ENCODE results near the gene NFKB1.

NFKB1 gene

DNA sequence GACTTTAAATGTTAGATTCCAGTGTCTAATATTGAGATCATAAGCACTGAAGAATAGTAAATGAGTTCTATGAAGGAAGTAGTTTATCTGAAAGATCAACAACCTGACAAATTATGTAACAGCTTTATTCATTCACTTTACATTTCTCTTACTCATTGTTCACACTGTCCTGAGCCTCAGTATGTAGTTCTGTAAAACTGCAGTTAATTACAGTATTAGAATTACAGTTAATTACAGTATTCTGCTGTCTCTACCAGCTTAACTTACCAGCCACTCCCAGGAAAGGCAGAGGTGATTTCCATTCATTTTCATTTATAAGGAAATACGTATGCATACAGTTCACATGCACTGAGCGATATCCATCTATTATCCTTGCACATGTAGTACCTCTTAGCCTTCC, 32.7 kb downstream of the NFKB1 start:
- DNase-seq, result peak; percentile 40

DNA sequence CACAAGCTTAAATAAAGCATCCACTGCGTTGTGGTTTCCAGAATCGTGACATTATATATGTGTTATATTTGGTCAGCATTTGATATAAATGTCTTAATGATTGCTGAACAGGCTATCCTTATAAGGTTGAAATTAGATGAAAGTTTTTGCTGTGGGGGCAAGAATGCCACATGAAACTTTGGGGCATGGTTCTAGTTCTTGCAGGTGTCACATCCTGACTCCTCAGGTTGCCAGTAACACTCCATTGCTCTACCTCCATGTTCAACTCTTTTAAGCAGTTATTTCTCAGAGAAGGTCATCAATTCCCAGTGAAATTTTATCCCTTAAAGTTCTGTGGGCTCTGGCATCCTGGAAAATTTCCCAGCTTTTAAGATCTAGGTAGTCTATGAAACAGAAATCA, 33.7 kb downstream of the NFKB1 start:
- no peak for DNase-seq

DNA sequence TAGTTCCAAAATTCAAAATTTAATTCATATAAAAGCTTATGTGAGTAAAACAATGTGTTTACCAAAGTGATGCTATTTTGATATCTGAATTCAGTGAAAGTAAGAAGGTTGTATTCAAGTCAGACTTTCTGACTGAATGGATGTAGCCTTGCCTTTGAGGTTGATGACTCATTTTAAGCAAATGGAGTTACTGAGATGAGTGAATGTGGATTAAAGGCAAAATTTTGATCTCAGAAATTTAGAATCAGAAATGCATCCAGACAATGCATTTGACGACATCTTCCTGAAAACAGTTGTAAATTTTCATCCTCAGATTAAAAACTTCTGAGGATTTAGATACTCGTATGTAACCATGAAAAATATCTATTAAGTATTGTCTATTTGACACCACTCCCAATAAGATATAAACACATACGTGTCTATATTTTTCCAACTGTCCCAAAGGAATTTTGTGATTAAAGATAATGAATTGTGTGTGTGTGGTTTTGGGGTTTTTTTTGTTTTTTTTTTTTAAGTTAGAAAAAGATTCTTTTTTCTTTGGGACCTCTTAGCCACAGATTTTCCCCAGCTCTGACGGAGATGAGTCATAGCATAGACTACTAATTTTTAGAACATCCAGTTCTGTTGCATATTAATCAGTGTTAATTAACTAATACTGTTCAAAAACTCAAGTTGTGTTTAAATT, 34.4 kb downstream of the NFKB1 start:
- no peak for DNase-seq

DNA sequence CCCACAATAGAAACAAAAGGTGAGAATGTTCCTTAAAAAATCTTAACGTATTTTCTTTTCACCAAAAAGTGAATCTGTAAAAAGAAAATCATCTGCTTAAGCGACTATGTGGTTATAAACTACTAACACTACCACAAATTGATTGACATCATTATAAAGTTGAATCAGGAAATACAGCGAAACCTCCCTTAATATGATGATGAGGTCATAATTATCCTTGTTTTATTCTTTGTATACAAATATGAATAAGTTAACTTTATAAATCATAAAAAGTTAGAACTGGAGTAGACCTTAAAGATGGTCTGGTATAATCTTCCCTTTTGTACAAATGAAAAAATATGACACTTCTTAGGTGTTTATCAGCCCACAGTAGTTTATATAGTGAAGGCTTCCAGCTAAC, 35.6 kb downstream of the NFKB1 start:
- no peak for DNase-seq

DNA sequence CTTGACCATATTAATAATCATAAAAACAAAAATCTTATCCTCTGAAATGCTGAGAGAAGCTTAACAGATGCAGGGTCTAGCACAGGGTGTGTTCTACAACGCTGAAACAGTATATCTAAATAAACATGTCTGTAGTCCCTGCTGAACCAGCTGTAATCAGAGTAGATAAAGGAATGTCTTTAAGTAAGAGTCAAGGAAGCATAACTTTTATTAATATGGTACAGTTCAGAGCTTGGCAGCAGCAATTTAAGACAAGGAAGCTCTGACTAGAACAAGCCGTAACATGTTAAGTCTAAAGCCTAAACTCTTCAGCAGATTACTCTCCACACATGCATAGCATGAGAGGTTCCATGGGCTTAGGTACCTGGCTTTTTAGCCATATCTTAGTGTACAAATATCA, 36.1 kb downstream of the NFKB1 start:
- no peak for DNase-seq

DNA sequence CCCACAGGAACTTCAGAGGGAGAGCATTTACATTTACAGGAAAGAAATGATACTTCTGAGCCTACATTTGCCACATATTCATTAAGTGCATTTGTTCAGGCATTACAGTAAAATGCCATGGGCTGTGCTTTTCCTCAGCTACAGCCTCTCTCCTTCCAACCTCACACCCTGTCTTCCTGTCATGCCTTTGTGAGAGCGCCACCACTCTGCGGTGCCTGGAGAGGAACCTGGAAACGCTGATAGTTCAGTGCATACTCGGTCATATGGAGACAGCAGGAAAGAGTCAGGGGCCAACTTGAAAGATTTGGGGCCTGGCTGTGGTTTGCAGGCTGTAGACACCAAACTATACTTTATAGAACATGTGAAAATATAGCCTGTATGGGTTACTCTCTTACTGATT, 40.5 kb downstream of the NFKB1 start:
- no peak for DNase-seq

DNA sequence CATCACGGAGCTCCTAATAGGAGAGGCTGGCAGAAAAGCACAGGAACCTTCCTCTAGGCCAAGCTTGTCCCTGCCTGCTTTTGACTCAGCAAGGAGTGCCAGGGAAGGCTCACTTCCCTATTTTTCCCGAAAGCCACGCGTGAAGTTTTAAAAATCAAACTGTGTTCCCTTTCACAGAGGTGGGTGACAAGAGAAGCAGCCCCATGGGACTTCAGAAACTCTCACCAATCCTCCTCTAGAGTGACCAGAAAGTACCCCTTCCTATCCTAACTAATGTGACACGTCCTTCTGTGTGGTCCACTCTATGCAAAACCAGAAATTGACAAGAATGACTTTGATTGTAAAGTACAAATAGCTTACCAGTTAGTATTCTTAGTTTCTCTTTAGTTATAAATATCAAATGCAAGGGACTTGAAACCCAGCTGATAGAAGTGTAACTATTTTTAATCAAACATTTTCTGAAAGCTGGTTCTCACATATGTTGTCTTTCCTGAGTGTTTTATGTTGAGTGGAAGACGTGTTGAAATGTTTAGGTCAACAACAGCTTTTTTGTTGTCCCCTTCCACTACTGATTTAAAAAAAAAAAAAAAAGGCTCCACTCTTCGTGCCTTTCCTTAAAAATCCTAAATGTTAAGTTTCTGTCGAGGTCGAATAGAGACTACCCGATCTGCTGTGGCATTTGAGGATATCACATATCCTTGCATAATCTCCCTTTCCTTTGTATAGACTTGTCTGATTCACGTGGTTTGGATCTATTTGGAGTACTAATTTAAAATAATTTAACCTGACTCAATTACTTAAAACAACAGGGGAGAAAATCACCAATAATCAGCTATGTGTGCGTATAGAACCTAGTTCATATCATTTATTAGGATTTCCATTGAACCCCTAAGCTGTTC, 42.1 kb downstream of the NFKB1 start:
- no peak for DNase-seq

DNA sequence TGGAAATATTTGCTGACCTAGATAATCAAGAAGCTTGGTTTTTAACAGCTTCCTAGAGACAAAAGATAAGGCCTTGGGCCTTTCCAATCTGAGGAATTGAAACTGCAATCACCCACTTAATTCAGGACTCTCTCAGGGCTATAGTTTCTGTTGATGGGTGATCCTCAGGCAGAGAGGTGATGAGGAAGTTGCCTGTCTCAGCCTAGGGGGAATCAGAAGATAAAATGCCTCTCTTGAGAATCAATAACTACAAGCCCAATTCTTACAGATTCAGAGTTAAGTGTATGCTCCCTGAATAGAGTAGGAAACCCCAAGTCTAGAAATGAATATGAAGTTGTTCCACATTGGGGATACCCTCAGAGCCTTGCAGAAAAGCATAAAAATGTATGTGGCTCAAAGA, 45.5 kb downstream of the NFKB1 start:
- no peak for DNase-seq

DNA sequence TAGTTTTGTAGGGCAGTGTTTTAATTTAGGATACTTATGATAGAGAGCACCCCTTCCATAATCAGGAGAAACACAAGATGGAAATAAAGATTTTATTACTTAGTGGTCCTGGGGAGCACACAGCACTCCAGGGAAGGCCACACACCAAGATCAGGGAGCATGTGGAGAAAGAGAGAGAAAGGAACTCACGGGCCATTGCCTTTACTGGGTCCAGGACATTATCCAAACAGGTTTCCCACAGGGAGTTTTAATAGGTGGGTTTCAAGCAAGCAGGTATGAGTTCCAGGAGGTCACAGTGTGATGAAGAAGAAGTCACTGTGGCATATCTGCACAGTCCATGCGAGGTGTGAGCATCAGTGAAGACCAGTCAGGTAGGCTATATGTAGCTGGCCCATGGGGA, 46.8 kb downstream of the NFKB1 start:
- DNase-seq, result no peak

DNA sequence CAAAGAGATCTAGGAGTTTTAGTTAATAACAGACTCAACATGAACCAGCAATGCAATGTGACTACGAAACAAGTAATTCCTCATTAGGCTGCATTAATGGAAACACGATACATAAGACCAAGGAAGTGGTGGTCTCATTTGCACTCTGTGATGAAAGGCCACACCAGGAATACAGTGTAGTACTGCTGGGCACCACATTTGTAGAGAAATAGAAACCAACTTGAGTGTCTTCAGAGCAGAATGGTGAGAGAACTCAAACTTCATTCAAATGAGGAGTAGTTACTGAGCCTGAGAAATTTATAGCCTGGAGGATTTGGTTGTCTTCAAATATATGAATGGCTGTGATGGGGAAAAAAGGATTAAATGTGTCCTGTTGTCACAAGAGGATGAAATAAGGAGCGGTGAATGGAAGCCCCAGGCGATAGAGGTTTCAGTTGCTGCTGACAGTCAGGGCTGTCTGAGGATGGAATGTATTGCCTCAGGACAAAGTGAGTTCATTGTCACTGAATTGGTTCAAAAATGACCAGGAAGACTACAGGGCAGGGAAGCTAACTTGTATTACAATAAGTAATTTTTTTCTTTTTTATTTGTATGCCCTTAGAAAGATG, 50.9 kb downstream of the NFKB1 start:
- DNase-seq, result no peak

DNA sequence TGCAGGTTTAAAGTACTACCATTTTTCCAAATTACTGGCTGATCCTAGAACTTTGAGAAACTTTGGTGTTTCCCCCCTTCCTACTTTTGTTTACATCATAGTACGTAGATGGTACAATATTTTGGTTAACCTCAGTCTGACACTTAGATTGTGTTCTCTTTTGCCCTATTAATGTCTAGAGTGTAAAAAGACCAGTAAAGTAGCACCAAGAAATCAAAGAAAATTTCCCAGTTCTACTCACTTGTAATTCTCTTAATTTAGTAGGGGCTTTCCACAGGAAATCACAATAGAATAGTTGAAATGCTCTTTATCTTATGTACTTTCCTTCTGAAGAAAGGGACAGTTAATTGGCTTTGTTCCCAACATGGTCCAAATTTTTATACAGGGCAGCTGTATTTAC, 51.6 kb downstream of the NFKB1 start:
- DNase-seq, result no peak

DNA sequence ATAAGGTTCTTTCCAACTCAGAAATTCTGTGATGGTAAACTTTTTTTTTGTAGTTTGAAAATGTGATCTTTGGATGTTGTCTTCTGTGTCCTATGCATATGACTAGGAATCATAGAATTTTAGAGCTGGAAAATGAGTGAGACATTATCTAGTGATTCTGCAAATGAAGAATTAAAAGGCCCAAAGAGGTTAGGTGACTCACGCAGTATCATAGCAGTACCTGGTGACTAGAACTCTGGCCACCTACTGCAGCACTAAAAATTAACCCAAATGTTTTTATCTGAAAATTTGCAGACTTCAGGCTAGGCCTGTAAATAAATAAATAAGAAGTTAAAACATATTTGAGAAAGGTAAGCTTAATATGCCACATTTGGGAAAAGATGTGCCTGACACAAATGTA, 52.8 kb downstream of the NFKB1 start:
- DNase-seq, result no peak

DNA sequence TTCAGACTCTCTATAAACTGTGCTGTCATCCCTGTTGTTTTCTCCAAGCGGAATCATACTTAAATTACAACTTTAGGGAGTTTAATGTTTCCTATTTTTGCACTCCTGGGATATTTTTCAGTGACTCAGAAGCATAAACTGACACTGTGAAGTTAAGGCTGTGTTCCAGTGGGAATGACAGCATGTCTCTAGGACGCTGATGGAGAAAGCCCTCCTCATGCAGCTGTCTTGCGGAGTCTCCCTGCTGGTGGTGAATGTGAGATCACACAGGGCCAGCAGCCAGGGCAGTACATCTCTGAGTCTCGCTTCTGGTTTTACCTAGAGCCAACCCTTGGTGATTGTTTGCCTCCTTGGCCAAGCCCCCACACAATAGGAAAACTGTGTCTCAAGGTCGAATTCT, 53.3 kb downstream of the NFKB1 start:
- DNase-seq, result no peak

DNA sequence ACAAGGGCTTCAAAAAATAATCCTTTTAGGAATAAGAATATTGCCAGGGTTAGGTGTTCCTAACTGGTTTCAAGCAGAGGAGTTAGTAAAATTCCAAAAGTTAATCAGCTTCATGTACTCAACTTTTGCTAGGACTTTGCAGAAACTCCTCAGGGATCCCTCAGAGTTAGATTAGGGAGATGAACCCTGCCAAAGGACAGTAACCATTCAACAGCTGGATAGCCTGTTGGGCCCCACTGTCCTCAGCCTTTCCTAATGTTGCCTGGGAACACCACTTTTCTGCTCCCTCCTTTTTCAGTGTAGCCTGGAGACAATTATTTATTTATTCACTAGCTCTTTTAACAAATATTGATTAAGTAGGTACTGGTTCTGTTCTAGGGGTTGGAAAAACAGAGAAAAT, 53.8 kb downstream of the NFKB1 start:
- DNase-seq, result no peak

DNA sequence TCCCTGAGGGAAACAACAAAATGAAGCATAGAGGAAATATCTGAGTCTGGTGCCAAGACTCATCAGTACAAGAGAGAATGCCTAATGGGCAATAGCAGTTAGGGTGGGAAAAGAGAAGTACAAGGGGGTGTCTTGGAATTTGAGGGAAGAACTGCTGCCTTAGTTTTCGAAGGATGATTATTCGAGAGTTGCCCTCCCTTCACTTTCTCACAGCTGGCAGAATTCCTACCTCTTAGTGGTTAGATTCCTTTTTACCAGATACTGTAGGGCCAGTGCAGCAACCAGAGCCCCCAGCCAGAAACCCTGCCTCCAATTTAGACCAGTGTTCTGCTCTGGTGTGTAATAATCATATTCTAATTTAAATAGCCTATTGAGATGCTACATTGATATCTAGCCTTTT, 56.5 kb downstream of the NFKB1 start:
- no peak for DNase-seq

DNA sequence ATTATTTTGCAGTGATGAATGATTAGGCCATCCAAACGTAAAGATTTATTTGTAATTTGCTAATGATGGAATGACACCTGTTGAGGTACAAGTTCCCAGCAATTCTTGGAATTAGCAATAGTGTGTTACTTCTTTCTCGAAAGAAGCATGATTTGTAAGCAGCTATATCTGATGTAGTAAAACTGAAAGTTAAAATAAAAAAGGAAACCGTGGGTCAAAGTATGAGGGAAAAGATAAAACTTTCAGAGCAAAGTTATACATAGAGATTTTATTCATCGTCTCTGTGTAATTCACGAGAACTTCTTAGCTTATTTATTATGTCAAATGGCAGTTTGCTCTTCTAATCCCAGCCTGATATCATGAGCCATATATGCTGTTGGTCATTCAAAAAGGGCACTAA, 59.0 kb downstream of the NFKB1 start:
- no peak for DNase-seq

DNA sequence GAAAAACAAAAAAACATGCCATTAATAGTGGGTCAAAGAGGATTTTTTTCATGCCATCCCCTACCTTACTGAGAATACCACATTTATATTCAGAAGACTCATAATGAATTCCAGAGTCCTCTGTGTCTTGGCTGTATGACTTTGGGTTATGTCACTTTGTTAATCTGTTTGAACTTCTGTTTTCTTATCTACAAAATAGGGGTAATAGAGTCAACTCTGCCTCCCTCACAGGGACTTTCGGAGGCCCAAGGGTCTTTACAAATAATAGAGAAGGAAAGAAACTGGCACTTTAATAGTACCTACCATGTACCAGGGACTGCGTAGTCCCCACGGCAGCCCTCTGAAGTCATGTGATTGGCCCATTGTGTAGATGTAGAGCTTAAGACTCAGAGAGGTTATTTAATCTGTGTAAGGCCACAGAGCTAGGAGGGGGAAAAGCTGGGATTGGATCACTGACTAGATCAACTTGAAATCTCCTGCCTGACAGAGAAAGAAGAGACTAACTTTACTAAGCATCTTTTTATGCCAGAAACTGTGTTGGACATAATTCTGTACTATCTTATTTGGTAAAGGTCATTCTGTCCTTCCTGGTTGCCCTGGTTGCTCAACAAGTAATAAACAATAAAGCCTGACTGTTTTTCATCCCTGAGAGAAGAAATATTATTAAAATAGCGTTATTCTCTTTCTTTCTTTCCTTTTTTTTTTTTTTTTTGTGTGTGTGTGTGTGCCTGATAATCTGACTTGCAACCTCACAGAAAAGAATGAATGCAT, 59.6 kb downstream of the NFKB1 start:
- DNase-seq, result no peak

DNA sequence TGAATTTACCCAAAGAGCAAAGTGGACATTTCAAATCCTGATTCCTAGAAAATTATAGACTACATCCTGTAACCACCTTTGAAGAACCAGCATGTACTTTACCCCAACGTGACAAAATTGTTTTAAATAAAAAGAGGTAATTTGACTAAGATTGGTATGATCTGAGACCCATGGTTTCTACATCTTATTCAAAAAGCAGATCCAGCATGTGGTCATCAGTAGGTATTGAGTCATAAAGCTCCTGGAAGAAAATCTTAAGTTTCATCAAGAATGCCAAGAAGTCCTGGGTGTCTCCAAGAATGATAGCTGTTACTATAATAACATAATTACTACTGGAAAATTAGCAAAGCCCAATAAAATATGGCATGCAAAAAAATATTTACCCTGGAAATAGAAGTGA, 61.8 kb downstream of the NFKB1 start:
- no peak for DNase-seq

DNA sequence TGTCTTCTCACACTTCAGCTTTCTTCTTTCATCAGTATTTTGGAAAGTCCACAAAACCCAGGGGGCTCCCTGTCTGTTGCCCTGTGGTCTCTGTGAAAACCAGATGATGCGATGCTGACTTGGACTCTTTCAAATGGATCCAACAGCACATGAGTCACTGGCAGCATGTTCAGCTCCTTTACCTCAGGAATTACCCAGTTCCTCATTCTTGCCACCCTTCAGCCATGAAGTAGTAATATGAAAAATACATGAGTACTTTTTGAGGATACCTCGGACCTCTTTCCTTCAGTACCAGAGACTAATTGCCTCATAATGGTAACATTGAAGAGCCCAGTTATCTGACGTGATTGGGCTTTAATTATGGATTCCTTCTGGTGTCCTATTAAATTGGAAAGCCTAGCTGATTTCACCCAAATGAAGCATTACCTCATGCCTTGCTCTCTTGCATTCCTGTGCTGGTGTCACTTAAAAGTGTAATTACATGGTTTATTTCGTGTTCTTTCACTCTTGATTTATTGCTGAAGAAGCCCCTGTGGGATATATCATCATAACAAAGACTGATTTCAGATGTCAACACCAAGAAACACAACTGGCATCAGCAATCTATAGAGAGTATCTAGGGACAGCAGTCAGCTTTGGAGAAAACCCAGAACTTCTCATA, 63.4 kb downstream of the NFKB1 start:
- no peak for DNase-seq

DNA sequence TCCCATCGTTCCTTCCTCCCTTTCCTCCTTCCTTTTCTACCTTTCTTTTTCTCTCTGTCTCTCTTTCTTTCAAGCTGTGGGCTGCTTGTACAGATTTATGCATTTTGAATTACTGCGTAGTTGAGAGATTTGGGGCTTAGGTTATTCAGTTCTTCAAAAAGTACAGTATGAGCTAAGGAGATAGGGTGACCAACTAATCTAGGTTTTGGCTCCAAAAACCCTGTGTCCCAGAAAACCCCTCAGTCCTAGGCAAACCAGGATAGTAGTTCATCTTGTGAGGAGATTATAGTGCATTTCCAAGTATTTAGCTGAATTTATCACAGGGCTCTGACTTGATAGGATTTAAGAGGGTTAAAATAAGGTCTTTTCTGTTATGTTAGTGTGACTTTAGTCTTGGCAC, 64.5 kb downstream of the NFKB1 start:
- no peak for DNase-seq

DNA sequence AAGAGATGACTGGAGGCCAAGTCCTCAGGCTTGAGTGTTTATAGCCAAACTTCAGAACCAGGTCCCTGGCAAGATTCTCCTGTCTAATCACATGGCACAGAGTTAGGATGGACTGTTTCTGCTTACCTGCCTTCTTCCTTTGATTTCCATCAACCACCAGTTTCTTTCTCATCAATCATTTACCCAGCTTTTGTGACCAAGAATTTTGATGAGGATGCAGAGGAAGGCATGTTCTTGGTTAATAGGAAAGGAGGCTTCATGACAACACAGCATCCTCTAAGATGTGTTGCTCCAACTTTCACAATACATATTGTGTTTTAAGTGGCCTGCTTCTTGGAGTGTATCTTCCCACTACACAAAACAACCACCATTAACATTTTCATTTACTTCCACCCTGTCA, 65.3 kb downstream of the NFKB1 start:
- no peak for DNase-seq

DNA sequence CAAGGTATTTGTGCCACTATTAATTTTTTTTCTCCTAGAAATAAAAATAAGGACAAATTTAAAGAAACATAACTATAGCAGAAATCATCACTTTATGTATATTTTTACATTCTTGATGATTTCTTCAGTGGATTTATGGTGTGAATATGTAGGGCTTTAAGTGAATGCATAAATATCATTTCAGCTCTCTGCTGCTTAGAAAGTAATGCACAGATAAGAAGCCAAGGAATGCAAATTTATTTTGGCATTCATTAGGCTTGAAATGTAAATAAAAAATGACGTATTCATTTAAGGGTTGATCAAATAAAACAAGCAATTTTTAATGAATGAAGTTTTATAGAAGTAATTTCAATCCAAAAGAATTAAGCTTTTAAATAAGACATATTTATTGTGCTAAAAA, 66.3 kb downstream of the NFKB1 start:
- no peak for DNase-seq

DNA sequence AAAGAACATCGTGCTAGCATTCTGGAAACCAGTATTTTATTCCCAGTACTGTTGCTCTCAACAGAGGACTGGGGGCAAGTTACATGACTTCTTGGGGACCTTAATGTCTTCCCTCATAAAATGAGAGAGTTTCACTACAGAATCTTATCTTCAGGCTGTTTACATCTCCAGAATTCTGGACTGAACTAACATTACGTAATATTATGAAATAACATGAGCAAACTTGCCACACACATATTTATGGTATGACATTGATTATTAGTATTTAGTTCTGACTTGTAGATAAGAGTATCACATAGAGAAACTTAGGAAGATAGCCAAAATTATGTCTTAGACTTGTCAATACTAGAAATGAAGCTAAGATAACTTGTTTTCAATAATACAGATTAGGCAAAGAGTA, 68.0 kb downstream of the NFKB1 start:
- no peak for DNase-seq
